ENCODE measurements around the gene MRPS22. TPM values are rescaled to one million over a fixed set of nuclear protein-coding genes. Genes with fewer than 3 reads are reported as not detected.

Gene MRPS22
- total RNA-seq, 6 experiments from 2014 or later: 65.8 to 74.1 (median 71.0) TPM

GRCh38 chr3:139358841-139359562, 15.2 kb downstream of the MRPS22 start:
- Mint-ChIP-seq H3K36me3 (ENCODE audit: low read depth) (peaks cover 60% of the 10 kb centered on the region), H3K27ac (no peak overlapping the region), H3K27me3 (ENCODE audit: insufficient read depth) (peaks cover 6% of the 10 kb centered on the region), H3K4me3 (no peak overlapping the region), H3K4me1 (ENCODE audit: low read depth) (peaks cover 12% of the 10 kb centered on the region; the same call in 1 of the 2 replicates), H3K9me3 (no peaks in the 10 kb centered on the region)
- TF ChIP-seq, protein P1, sequence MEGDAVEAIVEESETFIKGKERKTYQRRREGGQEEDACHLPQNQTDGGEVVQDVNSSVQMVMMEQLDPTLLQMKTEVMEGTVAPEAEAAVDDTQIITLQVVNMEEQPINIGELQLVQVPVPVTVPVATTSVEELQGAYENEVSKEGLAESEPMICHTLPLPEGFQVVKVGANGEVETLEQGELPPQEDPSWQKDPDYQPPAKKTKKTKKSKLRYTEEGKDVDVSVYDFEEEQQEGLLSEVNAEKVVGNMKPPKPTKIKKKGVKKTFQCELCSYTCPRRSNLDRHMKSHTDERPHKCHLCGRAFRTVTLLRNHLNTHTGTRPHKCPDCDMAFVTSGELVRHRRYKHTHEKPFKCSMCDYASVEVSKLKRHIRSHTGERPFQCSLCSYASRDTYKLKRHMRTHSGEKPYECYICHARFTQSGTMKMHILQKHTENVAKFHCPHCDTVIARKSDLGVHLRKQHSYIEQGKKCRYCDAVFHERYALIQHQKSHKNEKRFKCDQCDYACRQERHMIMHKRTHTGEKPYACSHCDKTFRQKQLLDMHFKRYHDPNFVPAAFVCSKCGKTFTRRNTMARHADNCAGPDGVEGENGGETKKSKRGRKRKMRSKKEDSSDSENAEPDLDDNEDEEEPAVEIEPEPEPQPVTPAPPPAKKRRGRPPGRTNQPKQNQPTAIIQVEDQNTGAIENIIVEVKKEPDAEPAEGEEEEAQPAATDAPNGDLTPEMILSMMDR (IDR thresholded peaks at IDR 0.05): no peak
- DNase-seq: no peak

- Mint-ChIP-seq H3K27ac (no peak overlapping the region), H3K4me3 (no peak overlapping the region), H3K36me3 (ENCODE audit: low read depth) (peaks cover 60% of the 10 kb centered on the region), H3K9me3 (no peaks in the 10 kb centered on the region), H3K27me3 (ENCODE audit: insufficient read depth) (peaks cover 2% of the 10 kb centered on the region), H3K4me1 (ENCODE audit: low read depth) (peaks cover 6% of the 10 kb centered on the region; the same call in 1 of the 2 replicates)
- DNase-seq: no peak
- TF ChIP-seq, protein P1 (IDR thresholded peaks at IDR 0.05): no peak
Measured at GRCh38 chr3:139361276-139361675, 17.5 kb downstream of the MRPS22 start.

DNA sequence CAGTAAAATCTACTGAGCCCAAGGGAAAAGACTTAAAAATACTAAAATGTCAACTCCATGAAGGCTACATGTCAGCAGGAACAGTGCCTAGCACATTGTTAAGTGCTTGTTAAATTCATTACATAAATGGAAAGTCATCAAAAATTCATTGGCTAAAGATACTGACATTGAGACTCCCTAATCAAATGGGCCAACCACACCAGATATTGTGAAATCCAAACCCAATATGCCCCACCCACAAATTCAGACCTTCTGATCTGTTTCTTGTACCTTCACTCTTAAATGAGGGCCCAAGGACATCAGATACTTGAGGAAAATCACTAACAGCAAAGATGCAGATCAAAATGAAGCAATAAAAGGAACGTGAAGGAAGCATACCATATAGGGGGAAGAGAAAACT, 20.7 kb downstream of the MRPS22 start:
- no peak overlapping the region for H3K4me3 Mint-ChIP-seq
- H3K27me3 Mint-ChIP-seq (ENCODE audit: insufficient read depth): no peaks in the 10 kb centered on the region; the same call in 1 of the 2 replicates
- DNase-seq: no peak
- H3K4me1 Mint-ChIP-seq (ENCODE audit: low read depth): peaks cover 6% of the 10 kb centered on the region; the same call in 1 of the 2 replicates
- H3K27ac Mint-ChIP-seq: no peak overlapping the region; the same call in 1 of the 2 replicates
- H3K9me3 Mint-ChIP-seq: no peaks in the 10 kb centered on the region
- TF ChIP-seq, protein P1 (IDR thresholded peaks at IDR 0.05): no peak
- peaks cover 60% of the 10 kb centered on the region for H3K36me3 Mint-ChIP-seq (ENCODE audit: low read depth)

DNA sequence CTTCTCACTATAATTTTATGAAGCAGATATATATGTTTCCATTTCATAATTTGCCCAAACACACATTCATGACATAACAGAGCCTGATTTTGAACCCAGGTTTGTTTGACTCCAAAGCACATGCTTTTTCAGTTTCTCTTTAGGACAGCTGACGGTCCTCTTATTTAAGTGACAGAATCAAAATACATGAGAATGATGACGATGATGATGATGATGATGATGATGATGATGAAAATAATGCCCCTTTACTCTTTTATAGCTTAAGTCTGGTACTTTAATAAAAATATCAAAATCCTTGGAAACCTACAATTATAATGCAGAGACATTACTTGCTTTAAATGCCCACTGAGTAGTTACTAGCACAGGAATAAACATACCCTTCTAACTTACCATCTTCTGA, 30.3 kb downstream of the MRPS22 start:
- H3K4me3 Mint-ChIP-seq: no peak overlapping the region
- H3K27me3 Mint-ChIP-seq (ENCODE audit: insufficient read depth): no peaks in the 10 kb centered on the region
- no peak overlapping the region for H3K27ac Mint-ChIP-seq
- no peaks in the 10 kb centered on the region for H3K9me3 Mint-ChIP-seq
- no peak for DNase-seq
- H3K4me1 Mint-ChIP-seq (ENCODE audit: low read depth): peaks cover 6% of the 10 kb centered on the region; the same call in 1 of the 2 replicates
- TF ChIP-seq, protein P1 (IDR thresholded peaks at IDR 0.05): no peak
- peaks cover 53% of the 10 kb centered on the region for H3K36me3 Mint-ChIP-seq (ENCODE audit: low read depth)

- TF ChIP-seq, protein P1 (IDR thresholded peaks at IDR 0.05): no peak
- H3K27me3 Mint-ChIP-seq (ENCODE audit: insufficient read depth): no peaks in the 10 kb centered on the region
- H3K4me3 Mint-ChIP-seq: no peak overlapping the region
- H3K4me1 Mint-ChIP-seq (ENCODE audit: low read depth): peaks cover 24% of the 10 kb centered on the region
- no peaks in the 10 kb centered on the region for H3K9me3 Mint-ChIP-seq
- peaks cover 59% of the 10 kb centered on the region for H3K36me3 Mint-ChIP-seq (ENCODE audit: low read depth)
- no peak overlapping the region for H3K27ac Mint-ChIP-seq
- no peak for DNase-seq
Measured at GRCh38 chr3:139377378-139377777, 33.6 kb downstream of the MRPS22 start.

Measured in HFFc6 (cell line).